NCI-H1092 treated with DMSO at 0.1 percent for 48 hours (cell line): ENCODE measurements around the gene MAGEB4.

ENCODE experiments used
- DNase-seq: peaks from one replicate; lab custom pipeline; 2025; lab: John Stamatoyannopoulos, UW

The MAGEB4 gene

GRCh38 chrX:30283456-30284200 lies 41.8 kb downstream of the MAGEB4 start:
- no peak for DNase-seq
